Fibroblast of lung (primary cell): ENCODE results near the gene COL24A1. TPM values are rescaled to one million over a fixed set of nuclear protein-coding genes. Genes with fewer than 3 reads are reported as not detected.

Experiments used
- DNase-seq, 2 donors: peaks; one replicate each; pipeline versions ENCODE4 v3.0.0 to v3.0.0-alpha.2; 2010; ENCODE audit warnings: low read depth in 2 of 2
- H2AFZ ChIP-seq: 2 replicates; pipeline ENCODE4 v1.5.1; 2012; ENCODE audit warnings: low read length, control low read depth, inconsistent platforms
- H3K27ac ChIP-seq: 2 replicates; pipeline ENCODE4 v1.5.1; 2011; ENCODE audit warnings: low read length, control low read depth; ENCODE audit not compliant: insufficient read depth
- H3K27me3 ChIP-seq: 2 replicates; pipeline ENCODE4 v1.5.1; 2011; ENCODE audit warnings: mild to moderate bottlenecking, low read length; ENCODE audit not compliant: control insufficient read depth, insufficient read depth
- H3K36me3 ChIP-seq: 2 replicates; pipeline ENCODE4 v1.5.1; 2011; ENCODE audit warnings: low read length; ENCODE audit not compliant: control insufficient read depth, insufficient read depth
- H3K4me1 ChIP-seq: 2 replicates; pipeline ENCODE4 v1.5.1; 2011; ENCODE audit warnings: low read length; ENCODE audit not compliant: control insufficient read depth, insufficient read depth; ENCODE audit errors: extremely low read depth
- H3K4me2 ChIP-seq: 2 replicates; pipeline ENCODE4 v1.5.1; 2011; ENCODE audit warnings: low read length, control low read depth; ENCODE audit not compliant: insufficient read depth; ENCODE audit errors: extremely low read depth
- H3K4me3 ChIP-seq, 4 experiments: fragments of 200-600 bp in 1 of 4; sonication (generic) in 1 of 4; replicated peaks in 1 of 4; 2 replicates each; pipeline ENCODE4 v1.5.1; 2011 to 2016; ENCODE audit warnings: low read length in 4 of 4, low read depth in 3 of 4, mild to moderate bottlenecking in 3 of 4, control low read depth in 2 of 4, inconsistent platforms in 1 of 4, mixed read lengths in 1 of 4; ENCODE audit not compliant: insufficient read depth in 1 of 4; ENCODE audit errors: control extremely low read depth in 1 of 4
- H3K79me2 ChIP-seq: 2 replicates; pipeline ENCODE4 v1.5.1; 2012; ENCODE audit warnings: mild to moderate bottlenecking, low read length, inconsistent platforms; ENCODE audit not compliant: control insufficient read depth, insufficient read depth
- H3K9ac ChIP-seq: 2 replicates; pipeline ENCODE4 v1.5.1; 2011; ENCODE audit warnings: mild to moderate bottlenecking, low read length, control low read depth; ENCODE audit not compliant: insufficient read depth
- H3K9me3 ChIP-seq: 2 replicates; pipeline ENCODE4 v1.5.1; 2012; ENCODE audit warnings: low read depth, low read length; ENCODE audit not compliant: control insufficient read depth, insufficient read depth
- H4K20me1 ChIP-seq: 2 replicates; pipeline ENCODE4 v1.5.1; 2011; ENCODE audit warnings: low read length; ENCODE audit not compliant: control insufficient read depth, insufficient read depth; ENCODE audit errors: extremely low read depth
- EZH2 ChIP-seq: IDR thresholded peaks from 2 replicates; pipeline ENCODE4 v1.5.1; 2012; ENCODE audit warnings: low read length, control low read depth, mild to moderate bottlenecking; ENCODE audit errors: missing control alignments
- polyA plus RNA-seq, 2 donors: library from polyadenylated mRNA; depleted of rRNA in 1 of 2; stranded (reverse) in 1 of 2; unstranded in 1 of 2; fragments of >200 nt; gene quantifications; 2 replicates each; pipeline ENCODE4 v1.2.1, GENCODE V29; 2011 to 2012; ENCODE audit warnings: missing spikeins in 1 of 2
- total RNA-seq: library from RNA; depleted of rRNA; stranded (reverse); fragments of >200 nt; gene quantifications from 2 replicates; pipeline ENCODE4 v1.2.1, GENCODE V29; 2014
- TF ChIP-seq, protein P1 (sequence below), 2 donors: IDR thresholded peaks in 1 of 2; conservative IDR thresholded peaks in 1 of 2; 1 replicate in 1 of 2; 2 replicates in 1 of 2; pipeline ENCODE4 v1.5.1; 2011 to 2012; ENCODE audit warnings: low read length in 2 of 2, control low read depth in 1 of 2, inconsistent platforms in 1 of 2, low read depth in 1 of 2, mild to moderate bottlenecking in 1 of 2

The COL24A1 gene
- total and polyA plus RNA-seq, 2 donors (not counting 1 experiment from before 2014, with no cell fraction given) = 0.31 to 3.3 TPM

GRCh38 chr1:85847356-85847755 is 309.2 kb downstream of the COL24A1 start:
- no peak overlapping the region for H3K4me3 ChIP-seq
- H3K79me2 ChIP-seq = no peaks in the 10 kb centered on the region
- H3K4me1 ChIP-seq = no peaks in the 10 kb centered on the region
- no peak overlapping the region for H3K27ac ChIP-seq
- no peaks in the 10 kb centered on the region for H4K20me1 ChIP-seq
- no peaks in the 10 kb centered on the region for H3K9me3 ChIP-seq
- no peaks in the 10 kb centered on the region for H3K36me3 ChIP-seq
- TF ChIP-seq, protein P1, sequence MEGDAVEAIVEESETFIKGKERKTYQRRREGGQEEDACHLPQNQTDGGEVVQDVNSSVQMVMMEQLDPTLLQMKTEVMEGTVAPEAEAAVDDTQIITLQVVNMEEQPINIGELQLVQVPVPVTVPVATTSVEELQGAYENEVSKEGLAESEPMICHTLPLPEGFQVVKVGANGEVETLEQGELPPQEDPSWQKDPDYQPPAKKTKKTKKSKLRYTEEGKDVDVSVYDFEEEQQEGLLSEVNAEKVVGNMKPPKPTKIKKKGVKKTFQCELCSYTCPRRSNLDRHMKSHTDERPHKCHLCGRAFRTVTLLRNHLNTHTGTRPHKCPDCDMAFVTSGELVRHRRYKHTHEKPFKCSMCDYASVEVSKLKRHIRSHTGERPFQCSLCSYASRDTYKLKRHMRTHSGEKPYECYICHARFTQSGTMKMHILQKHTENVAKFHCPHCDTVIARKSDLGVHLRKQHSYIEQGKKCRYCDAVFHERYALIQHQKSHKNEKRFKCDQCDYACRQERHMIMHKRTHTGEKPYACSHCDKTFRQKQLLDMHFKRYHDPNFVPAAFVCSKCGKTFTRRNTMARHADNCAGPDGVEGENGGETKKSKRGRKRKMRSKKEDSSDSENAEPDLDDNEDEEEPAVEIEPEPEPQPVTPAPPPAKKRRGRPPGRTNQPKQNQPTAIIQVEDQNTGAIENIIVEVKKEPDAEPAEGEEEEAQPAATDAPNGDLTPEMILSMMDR (conservative IDR thresholded peaks at IDR 0.05 in 1 of 2, IDR thresholded peaks at IDR 0.05 in 1 of 2; ENCODE audit: low read depth in 1 of 2, low read length in 2 of 2) = no peak
- TF ChIP-seq EZH2 = no peak
- DNase-seq = peak in 1 of 2 donors; percentile 28
- H3K4me2 ChIP-seq = no peak overlapping the region
- H3K9ac ChIP-seq = no peak overlapping the region
- H3K27me3 ChIP-seq = no peaks in the 10 kb centered on the region
- H2AFZ ChIP-seq = no peak overlapping the region

- H3K4me2 ChIP-seq = no peak overlapping the region
Measured at GRCh38 chr1:85846706-85847105, 309.9 kb downstream of the COL24A1 start.

GRCh38 chr1:85839459-85839858 is 317.1 kb downstream of the COL24A1 start:
- H3K4me2 ChIP-seq = no peak overlapping the region

More at GRCh38 chr1:85846706-85847105, 309.9 kb downstream of the COL24A1 start:
- no peak for TF ChIP-seq EZH2
- TF ChIP-seq, protein P1 (conservative IDR thresholded peaks at IDR 0.05 in 1 of 2, IDR thresholded peaks at IDR 0.05 in 1 of 2; ENCODE audit: low read depth in 1 of 2, low read length in 2 of 2) = no peak
- Histone ChIP-seq H3K27me3 (no peaks in the 10 kb centered on the region), H3K4me1 (no peaks in the 10 kb centered on the region), H2AFZ (no peak overlapping the region), H3K79me2 (no peaks in the 10 kb centered on the region), H4K20me1 (no peaks in the 10 kb centered on the region), H3K36me3 (no peaks in the 10 kb centered on the region), H3K9me3 (no peaks in the 10 kb centered on the region), H3K4me3 (no peak overlapping the region), H3K27ac (no peak overlapping the region), H3K9ac (no peak overlapping the region)
- DNase-seq = no peak

More at GRCh38 chr1:85839459-85839858, 317.1 kb downstream of the COL24A1 start:
- DNase-seq = no peak
- TF ChIP-seq, protein P1 (conservative IDR thresholded peaks at IDR 0.05 in 1 of 2, IDR thresholded peaks at IDR 0.05 in 1 of 2; ENCODE audit: low read depth in 1 of 2, low read length in 2 of 2) = no peak
- TF ChIP-seq EZH2 = no peak
- no peaks in the 10 kb centered on the region for H3K4me1 ChIP-seq
- H3K36me3 ChIP-seq = no peaks in the 10 kb centered on the region
- H3K27me3 ChIP-seq = no peaks in the 10 kb centered on the region
- no peak overlapping the region for H3K4me3 ChIP-seq
- no peaks in the 10 kb centered on the region for H3K79me2 ChIP-seq
- H4K20me1 ChIP-seq = no peaks in the 10 kb centered on the region
- H3K9ac ChIP-seq = no peak overlapping the region
- no peaks in the 10 kb centered on the region for H3K9me3 ChIP-seq
- no peak overlapping the region for H3K27ac ChIP-seq
- no peak overlapping the region for H2AFZ ChIP-seq
